ENCODE measurements around the gene SCO1. TPM values are rescaled to one million over a fixed set of nuclear protein-coding genes. Genes with fewer than 3 reads are reported as not detected.

The SCO1 gene
- total RNA-seq, 6 experiments from 2014 or later: 30.7 to 41.4 (median 33.5) TPM

DNA sequence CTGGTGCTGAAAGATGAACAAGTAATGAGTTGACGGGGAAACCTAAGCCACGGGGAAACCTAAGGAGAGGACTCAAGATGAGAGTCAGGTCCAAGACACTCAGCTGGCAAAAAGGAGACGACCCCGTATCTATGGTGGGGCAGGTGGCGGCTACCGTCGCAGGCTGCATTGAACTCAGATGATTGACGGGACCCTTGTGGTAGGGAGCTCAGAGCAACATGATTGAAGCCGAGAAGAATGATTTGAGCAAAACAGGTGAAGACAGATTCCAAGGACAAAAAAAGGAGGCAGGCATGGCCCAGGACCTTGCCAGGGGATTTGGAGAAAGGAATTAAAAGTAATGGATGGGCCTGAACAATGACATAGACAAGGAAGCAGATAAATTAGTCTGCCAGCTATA lies 32.8 kb downstream of the SCO1 start:
- H3K27me3 Mint-ChIP-seq (ENCODE audit: insufficient read depth): peaks cover 2% of the 10 kb centered on the region

GRCh38 chr17:10663231-10663630 lies 34.1 kb downstream of the SCO1 start:
- DNase-seq: no peak
- Mint-ChIP-seq H3K27me3 (ENCODE audit: insufficient read depth) (peaks cover 2% of the 10 kb centered on the region), H3K36me3 (ENCODE audit: low read depth) (no peaks in the 10 kb centered on the region; the same call in 1 of the 2 replicates), H3K4me3 (no peak overlapping the region), H3K27ac (no peak overlapping the region), H3K9me3 (no peaks in the 10 kb centered on the region), H3K4me1 (ENCODE audit: low read depth) (peaks cover 3% of the 10 kb centered on the region)
- TF ChIP-seq CTCF (IDR thresholded peaks at IDR 0.05): no peak

More for the DNA sequence above, 32.8 kb downstream of the SCO1 start:
- no peak for DNase-seq
- H3K36me3 Mint-ChIP-seq (ENCODE audit: low read depth): no peaks in the 10 kb centered on the region; the same call in 1 of the 2 replicates
- H3K4me3 Mint-ChIP-seq: no peak overlapping the region
- peaks cover 12% of the 10 kb centered on the region for H3K4me1 Mint-ChIP-seq (ENCODE audit: low read depth)
- no peak for TF ChIP-seq CTCF (IDR thresholded peaks at IDR 0.05)
- H3K9me3 Mint-ChIP-seq: no peaks in the 10 kb centered on the region
- H3K27ac Mint-ChIP-seq: no peak overlapping the region

GRCh38 chr17:10661437-10661836 lies 35.9 kb downstream of the SCO1 start:
- no peak overlapping the region for H3K27ac Mint-ChIP-seq
- no peaks in the 10 kb centered on the region; the same call in 1 of the 2 replicates for H3K4me1 Mint-ChIP-seq (ENCODE audit: low read depth)
- no peaks in the 10 kb centered on the region; the same call in 1 of the 2 replicates for H3K36me3 Mint-ChIP-seq (ENCODE audit: low read depth)
- no peak for TF ChIP-seq CTCF (IDR thresholded peaks at IDR 0.05)
- no peak overlapping the region for H3K4me3 Mint-ChIP-seq
- no peak for DNase-seq
- no peaks in the 10 kb centered on the region for H3K9me3 Mint-ChIP-seq
- peaks cover 2% of the 10 kb centered on the region for H3K27me3 Mint-ChIP-seq (ENCODE audit: insufficient read depth)

GRCh38 chr17:10657879-10658278 lies 39.5 kb downstream of the SCO1 start:
- no peak for DNase-seq
- TF ChIP-seq CTCF (IDR thresholded peaks at IDR 0.05): no peak
- no peak overlapping the region for H3K27ac Mint-ChIP-seq
- no peak overlapping the region for H3K4me3 Mint-ChIP-seq
- H3K9me3 Mint-ChIP-seq: no peaks in the 10 kb centered on the region
- peaks cover 1% of the 10 kb centered on the region for H3K27me3 Mint-ChIP-seq (ENCODE audit: insufficient read depth)
- no peaks in the 10 kb centered on the region for H3K4me1 Mint-ChIP-seq (ENCODE audit: low read depth)
- no peaks in the 10 kb centered on the region for H3K36me3 Mint-ChIP-seq (ENCODE audit: low read depth)

DNA sequence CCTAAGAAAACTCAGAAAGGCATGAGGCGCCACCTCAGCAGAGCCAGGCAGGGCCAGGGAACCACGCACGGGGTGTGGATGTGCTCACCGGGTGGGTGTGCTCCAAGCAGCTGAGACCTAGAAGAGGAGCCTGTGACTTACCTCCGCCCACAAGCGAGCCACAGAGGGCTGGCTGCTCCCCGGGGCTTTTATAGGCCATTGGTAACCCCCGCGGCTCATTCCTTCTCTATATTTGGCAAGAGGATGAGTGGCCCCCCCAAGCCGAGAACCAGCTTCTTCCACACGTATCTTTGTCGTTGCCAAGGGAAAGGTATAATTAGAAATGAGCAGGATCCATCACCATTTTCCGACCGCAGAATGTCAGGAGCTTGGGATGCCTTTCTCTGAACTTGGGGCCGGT lies 40.2 kb downstream of the SCO1 start, which contains the start of gene MYH3:
Gene MYH3 (minus strand): TSS at position 162 of the 400 bp plus-strand sequence. CDS start 2,245 bp downstream, outside the sequence.
- Mint-ChIP-seq H3K9me3 (no peaks in the 10 kb centered on the region), H3K27ac (no peak within 1 kb of the TSS), H3K36me3 (ENCODE audit: low read depth) (no peaks in the 10 kb centered on the region), H3K4me1 (ENCODE audit: low read depth) (no peaks in the 10 kb centered on the region), H3K4me3 (no peak within 1 kb of the TSS), H3K27me3 (ENCODE audit: insufficient read depth) (peaks cover 1% of the 10 kb centered on the region)
- no peak for TF ChIP-seq CTCF (IDR thresholded peaks at IDR 0.05)
- no peak for DNase-seq

DNA sequence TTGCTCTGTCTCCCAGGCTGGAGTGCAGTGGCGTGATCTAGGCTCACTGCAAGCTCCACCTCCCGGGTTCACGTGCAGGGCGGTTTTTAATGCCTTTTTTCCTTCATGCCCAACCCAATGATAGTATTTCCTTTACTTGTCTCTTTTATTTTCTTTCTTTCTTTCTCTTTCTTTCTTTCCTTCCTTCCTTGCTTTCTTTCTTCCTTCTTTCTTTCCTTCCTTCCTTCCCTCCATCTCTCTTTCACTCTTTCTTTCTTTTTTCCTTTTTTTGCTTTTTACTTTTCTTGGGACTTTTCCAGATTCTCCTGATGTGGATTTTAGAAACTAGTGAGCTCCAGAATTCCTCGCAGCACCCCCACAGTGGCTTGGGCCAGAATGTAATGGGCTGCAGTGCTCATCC lies 43.3 kb downstream of the SCO1 start:
- Mint-ChIP-seq H3K27me3 (ENCODE audit: insufficient read depth) (peaks cover 1% of the 10 kb centered on the region; the same call in 1 of the 2 replicates), H3K27ac (no peak overlapping the region), H3K4me3 (no peak overlapping the region), H3K9me3 (no peaks in the 10 kb centered on the region), H3K36me3 (ENCODE audit: low read depth) (no peaks in the 10 kb centered on the region), H3K4me1 (ENCODE audit: low read depth) (peaks cover 7% of the 10 kb centered on the region)
- no peak for DNase-seq
- no peak for TF ChIP-seq CTCF (IDR thresholded peaks at IDR 0.05)
